SU-DHL-6 (cell line): ENCODE data around the gene SUOX.

Experiments used
- H2AFZ ChIP-seq: fragments of 200-600 bp; sonication (generic); 2 replicates; pipeline ENCODE4 v1.6.1; 2014; ENCODE audit warnings: low read depth, mild to moderate bottlenecking, moderate library complexity, mixed read lengths, antibody characterized with exemption, low read length; ENCODE audit not compliant: severe bottlenecking
- H3F3A ChIP-seq: fragments of 200-600 bp; shearing (Covaris generic); 2 replicates; pipeline ENCODE4 v1.6.0; 2016; ENCODE audit warnings: antibody characterized with exemption, mild to moderate bottlenecking; ENCODE audit not compliant: insufficient read depth
- H3K27ac ChIP-seq: fragments of 200-600 bp; sonication (generic); 2 replicates; pipeline ENCODE4 v1.5.1; 2016; ENCODE audit warnings: low read depth, mild to moderate bottlenecking, low read length, moderate library complexity, mixed read lengths
- H3K27me3 ChIP-seq: fragments of 200-600 bp; sonication (generic), shearing (Covaris generic); 2 replicates; pipeline ENCODE4 v1.6.0; 2014; ENCODE audit warnings: mild to moderate bottlenecking, low read length
- H3K36me3 ChIP-seq: fragments of 200-600 bp; sonication (generic); 2 replicates; pipeline ENCODE4 v1.6.1; 2014; ENCODE audit warnings: mild to moderate bottlenecking, low read length, mixed read lengths
- H3K4me2 ChIP-seq: fragments of 300-600, 200-600 bp; shearing (Covaris generic), sonication (generic); 2 replicates; pipeline ENCODE4 v1.6.0; 2014; ENCODE audit warnings: low read length, low read depth, mild to moderate bottlenecking; ENCODE audit not compliant: poor library complexity, severe bottlenecking
- H3K4me3 ChIP-seq: fragments of 200-600 bp; sonication (generic); 2 replicates; pipeline ENCODE4 v1.5.1; 2014; ENCODE audit warnings: antibody characterized with exemption, low read length, mild to moderate bottlenecking, mixed read lengths; ENCODE audit not compliant: insufficient read depth, poor library complexity, severe bottlenecking
- H3K79me2 ChIP-seq: fragments of 200-600 bp; sonication (generic); 2 replicates; pipeline ENCODE4 v1.6.1; 2014; ENCODE audit warnings: mild to moderate bottlenecking, low read length, moderate library complexity; ENCODE audit not compliant: insufficient read depth
- H3K9ac ChIP-seq: fragments of 200-600 bp; sonication (generic); 2 replicates; pipeline ENCODE4 v1.7.0; 2014; ENCODE audit warnings: mild to moderate bottlenecking, low read length
- H3K9me2 ChIP-seq: fragments of 200-600 bp; sonication (generic); replicated peaks from 2 replicates; pipeline ENCODE4 v1.6.1; 2014; ENCODE audit warnings: low read length; ENCODE audit not compliant: insufficient read depth
- H3K9me3 ChIP-seq: fragments of 200-600 bp; sonication (generic); 2 replicates; pipeline ENCODE4 v1.6.1; 2014; ENCODE audit warnings: low read length, mixed read lengths; ENCODE audit not compliant: insufficient read depth
- H4K20me1 ChIP-seq: fragments of 200-600 bp; sonication (generic); 2 replicates; pipeline ENCODE4 v1.6.1; 2014; ENCODE audit warnings: low read depth, mild to moderate bottlenecking, antibody characterized with exemption, low read length, moderate library complexity, mixed read lengths
- CTCF ChIP-seq: fragments of 200-600 bp; sonication (generic); IDR thresholded peaks from one replicate; pipeline ENCODE4 v1.5.1; 2017; ENCODE audit warnings: antibody characterized with exemption, mild to moderate bottlenecking, low read length, moderate library complexity; ENCODE audit not compliant: insufficient read depth, poor library complexity, severe bottlenecking
- EZH2phosphoT487 ChIP-seq: fragments of 200-600 bp; sonication (generic), shearing (Covaris generic); conservative IDR thresholded peaks from 2 replicates; pipeline ENCODE4 v1.6.1; 2018; ENCODE audit warnings: mild to moderate bottlenecking, antibody characterized with exemption, low read length, moderate library complexity, mixed read lengths

Gene SUOX

DNA sequence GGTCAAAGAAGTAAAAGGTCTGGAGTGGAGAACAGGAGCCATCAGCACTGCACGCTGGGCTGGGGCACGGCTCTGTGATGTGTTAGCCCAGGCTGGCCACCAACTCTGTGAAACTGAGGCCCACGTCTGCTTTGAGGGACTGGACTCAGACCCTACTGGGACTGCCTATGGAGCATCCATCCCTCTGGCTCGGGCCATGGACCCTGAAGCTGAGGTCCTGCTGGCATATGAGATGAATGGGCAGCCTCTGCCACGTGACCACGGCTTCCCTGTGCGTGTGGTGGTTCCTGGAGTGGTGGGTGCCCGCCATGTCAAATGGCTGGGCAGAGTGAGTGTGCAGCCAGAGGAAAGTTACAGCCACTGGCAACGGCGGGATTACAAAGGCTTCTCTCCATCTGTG is 7.1 kb downstream of the SUOX start:
- H3K4me2 ChIP-seq: no peak overlapping the region
- no peaks in the 10 kb centered on the region for H3K9me3 ChIP-seq
- no peaks in the 10 kb centered on the region for H3K9me2 ChIP-seq
- H4K20me1 ChIP-seq: no peaks in the 10 kb centered on the region
- H3K36me3 ChIP-seq: no peaks in the 10 kb centered on the region
- H2AFZ ChIP-seq: no peak overlapping the region
- no peak overlapping the region for H3K4me3 ChIP-seq
- H3K9ac ChIP-seq: no peak overlapping the region
- no peaks in the 10 kb centered on the region for H3K79me2 ChIP-seq
- H3F3A ChIP-seq: no peaks in the 10 kb centered on the region
- TF ChIP-seq EZH2phosphoT487 (no peak), CTCF (no peak)
- no peak overlapping the region for H3K27ac ChIP-seq
- H3K27me3 ChIP-seq: no peaks in the 10 kb centered on the region

DNA sequence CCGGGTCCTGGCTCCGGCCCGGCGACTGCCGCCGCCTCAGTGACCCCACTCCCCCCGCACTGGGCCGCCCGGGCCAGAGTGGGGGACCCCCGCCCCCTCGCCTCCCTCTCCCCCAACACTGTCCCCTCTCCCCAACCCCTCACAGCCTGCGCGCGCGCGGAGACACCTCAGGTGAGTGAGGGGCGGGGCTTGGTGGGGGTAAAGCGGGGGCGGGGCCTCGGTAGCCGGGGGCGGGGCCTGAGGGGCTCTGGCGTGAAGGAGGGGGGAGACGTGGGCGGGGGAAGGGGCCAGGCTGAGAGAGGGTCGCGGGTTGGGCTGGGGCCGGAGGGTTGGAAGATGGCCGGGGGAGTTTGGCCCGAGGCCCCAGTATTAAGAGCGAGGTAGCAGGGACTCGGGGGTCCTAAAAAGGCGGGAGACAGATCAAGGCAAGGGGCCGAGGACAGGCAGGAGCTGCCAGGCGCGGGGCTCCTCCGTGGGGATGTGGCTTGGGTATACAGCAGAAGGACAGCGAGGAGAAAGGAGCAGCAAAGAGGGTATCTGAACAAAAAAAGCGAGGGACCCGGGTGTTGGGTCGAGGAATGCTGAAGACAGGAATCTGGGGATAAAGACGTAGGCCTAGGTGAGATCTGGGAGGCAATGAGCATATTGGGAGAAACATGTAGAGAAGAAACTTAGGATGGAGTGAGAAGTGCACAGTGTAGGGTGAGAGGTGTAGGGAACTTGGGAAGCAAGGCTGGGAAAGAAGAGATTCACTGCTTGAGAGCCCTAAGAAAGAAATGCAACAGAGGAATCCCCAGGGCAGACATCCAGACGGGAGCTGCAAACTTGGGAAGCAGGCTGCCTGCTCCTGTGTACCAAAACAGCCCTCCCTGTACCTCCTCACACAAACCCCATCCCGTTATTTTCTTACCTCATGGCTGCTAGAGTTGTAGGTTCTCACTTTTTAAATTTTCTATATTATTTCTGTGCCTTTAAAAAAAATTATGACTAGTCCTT is 10.8 kb downstream of the SUOX start:
- Histone ChIP-seq H3K27me3 (no peaks in the 10 kb centered on the region), H4K20me1 (no peaks in the 10 kb centered on the region), H3K9ac (peak overlapping the region; percentile 61), H3K36me3 (no peaks in the 10 kb centered on the region), H3K27ac (no peak overlapping the region), H2AFZ (peak overlapping the region; percentile 90), H3K9me2 (no peaks in the 10 kb centered on the region), H3K4me3 (peak overlapping the region; percentile 68), H3F3A (no peaks in the 10 kb centered on the region), H3K79me2 (no peaks in the 10 kb centered on the region), H3K9me3 (no peaks in the 10 kb centered on the region), H3K4me2 (peak overlapping the region; percentile 66)
- TF ChIP-seq CTCF (no peak), EZH2phosphoT487 (no peak)

- H3K9me3 ChIP-seq: no peaks in the 10 kb centered on the region
- H3K9ac ChIP-seq: no peak overlapping the region
- H3K4me3 ChIP-seq: no peak overlapping the region
- TF ChIP-seq EZH2phosphoT487 (no peak), CTCF (no peak)
- H3K9me2 ChIP-seq: no peaks in the 10 kb centered on the region
- no peaks in the 10 kb centered on the region for H3K36me3 ChIP-seq
- H4K20me1 ChIP-seq: no peaks in the 10 kb centered on the region
- no peaks in the 10 kb centered on the region for H3K79me2 ChIP-seq
- H3K27ac ChIP-seq: no peak overlapping the region
- H3K27me3 ChIP-seq: no peaks in the 10 kb centered on the region
- no peak overlapping the region for H3K4me2 ChIP-seq
- no peak overlapping the region for H2AFZ ChIP-seq
- H3F3A ChIP-seq: no peaks in the 10 kb centered on the region
Measured at GRCh38 chr12:56010111-56010570, 13.1 kb downstream of the SUOX start.
